Skeletal muscle tissue (tissue), 1 donor: ENCODE data around the gene ARHGAP29. TPM values are rescaled to one million over a fixed set of nuclear protein-coding genes. Genes with fewer than 3 reads are reported as not detected.

ENCODE experiments used
- total RNA-seq: library from RNA; depleted of rRNA; stranded (reverse); fragments of >200 nt; gene quantifications from one replicate; pipeline ENCODE4 v1.2.3, GENCODE V29; 2014

The ARHGAP29 gene
- total RNA-seq, 1 donor from 2014 or later = 39.1 TPM

Other genes with a start within 250 kb of the ARHGAP29 start
- 2.1 TPM for gene ABCA4, start 116.4 kb downstream of the ARHGAP29 start, total RNA-seq
- 31.8 TPM for gene ABCD3, start 180.8 kb upstream of the ARHGAP29 start, total RNA-seq